ENCODE results near the gene METTL24.

- TF ChIP-seq CTCF (IDR thresholded peaks at IDR 0.05; ENCODE audit: insufficient read depth, low read length) (no peak), REST (IDR thresholded peaks at IDR 0.05; ENCODE audit: insufficient replicate concordance, low read depth) (no peak), POLR2AphosphoS5 (IDR thresholded peaks at IDR 0.05; ENCODE audit: low read depth) (no peak), GABPA (IDR thresholded peaks at IDR 0.05; ENCODE audit: low read depth) (no peak)
Measured at GRCh38 chr6:110256366-110256765, 101.8 kb downstream of the METTL24 start.
